ENCODE results near the gene SPOCK1. TPM values are rescaled to one million over a fixed set of nuclear protein-coding genes. Genes with fewer than 3 reads are reported as not detected.

Gene SPOCK1
- total and polyA plus RNA-seq, 2 experiments from 2014 or later: 4.1 to 14.0 TPM

DNA sequence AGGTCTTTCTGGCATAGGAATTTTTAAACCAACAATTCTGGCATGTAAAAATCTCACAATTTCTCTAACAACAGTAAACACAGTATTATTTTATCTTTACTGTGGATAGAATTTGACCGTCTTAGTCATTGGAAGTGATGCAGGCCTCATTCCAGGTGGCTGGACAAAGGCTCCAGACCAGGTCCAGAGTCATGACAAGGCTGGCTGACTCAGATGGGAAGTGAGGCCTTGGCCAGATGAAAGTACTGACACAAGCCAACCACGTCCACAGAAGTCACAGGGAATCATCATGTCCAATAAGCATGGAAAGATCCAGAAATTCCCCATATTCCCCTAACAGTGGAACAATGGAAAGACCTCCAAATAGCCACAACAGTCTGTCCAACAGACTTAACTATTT is 12.4 kb downstream of the SPOCK1 start:
- H3K27ac ChIP-seq: no peak overlapping the region
- DNase-seq (ENCODE audit: low read depth in 1 of 2, low spot score in 1 of 2): peak in 1 of 2 donors; percentile 38
- H3K4me1 ChIP-seq (ENCODE audit: low read depth): no peaks in the 10 kb centered on the region
- TF ChIP-seq, protein P1, sequence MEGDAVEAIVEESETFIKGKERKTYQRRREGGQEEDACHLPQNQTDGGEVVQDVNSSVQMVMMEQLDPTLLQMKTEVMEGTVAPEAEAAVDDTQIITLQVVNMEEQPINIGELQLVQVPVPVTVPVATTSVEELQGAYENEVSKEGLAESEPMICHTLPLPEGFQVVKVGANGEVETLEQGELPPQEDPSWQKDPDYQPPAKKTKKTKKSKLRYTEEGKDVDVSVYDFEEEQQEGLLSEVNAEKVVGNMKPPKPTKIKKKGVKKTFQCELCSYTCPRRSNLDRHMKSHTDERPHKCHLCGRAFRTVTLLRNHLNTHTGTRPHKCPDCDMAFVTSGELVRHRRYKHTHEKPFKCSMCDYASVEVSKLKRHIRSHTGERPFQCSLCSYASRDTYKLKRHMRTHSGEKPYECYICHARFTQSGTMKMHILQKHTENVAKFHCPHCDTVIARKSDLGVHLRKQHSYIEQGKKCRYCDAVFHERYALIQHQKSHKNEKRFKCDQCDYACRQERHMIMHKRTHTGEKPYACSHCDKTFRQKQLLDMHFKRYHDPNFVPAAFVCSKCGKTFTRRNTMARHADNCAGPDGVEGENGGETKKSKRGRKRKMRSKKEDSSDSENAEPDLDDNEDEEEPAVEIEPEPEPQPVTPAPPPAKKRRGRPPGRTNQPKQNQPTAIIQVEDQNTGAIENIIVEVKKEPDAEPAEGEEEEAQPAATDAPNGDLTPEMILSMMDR (IDR thresholded peaks at IDR 0.05; ENCODE audit: low read depth, low read length): no peak
- no peak overlapping the region for H3K4me3 ChIP-seq
- H3K27me3 ChIP-seq: no peaks in the 10 kb centered on the region
- no peaks in the 10 kb centered on the region for H3K36me3 ChIP-seq
- H3K9me3 ChIP-seq (ENCODE audit: low read depth): no peaks in the 10 kb centered on the region

DNA sequence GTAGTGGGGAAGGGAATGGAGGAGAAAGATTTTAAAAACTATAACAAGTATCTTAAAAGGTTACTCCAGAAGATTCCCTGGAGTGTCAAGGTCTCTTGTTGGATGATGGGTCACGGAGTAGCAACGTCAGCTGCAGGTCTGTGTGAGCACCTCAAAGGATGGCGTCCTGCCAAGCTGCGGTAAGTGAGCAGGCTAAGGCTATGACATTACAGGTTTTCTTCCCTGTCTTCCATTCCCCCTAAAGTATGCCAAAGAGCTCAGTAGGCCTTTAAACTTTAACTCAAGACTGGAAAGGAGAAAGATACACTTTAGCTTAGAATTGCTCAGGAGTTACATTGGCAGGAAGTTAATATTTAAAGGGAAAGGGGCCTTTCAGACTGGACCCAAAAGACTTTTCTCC is 17.5 kb downstream of the SPOCK1 start:
- Histone ChIP-seq H3K27ac (no peak overlapping the region), H3K36me3 (no peaks in the 10 kb centered on the region), H3K27me3 (no peaks in the 10 kb centered on the region), H3K9me3 (ENCODE audit: low read depth) (no peaks in the 10 kb centered on the region), H3K4me3 (no peak overlapping the region), H3K4me1 (ENCODE audit: low read depth) (peaks cover 14% of the 10 kb centered on the region)
- no peak for DNase-seq (ENCODE audit: low read depth in 1 of 2, low spot score in 1 of 2)
- TF ChIP-seq, protein P1 (IDR thresholded peaks at IDR 0.05; ENCODE audit: low read depth, low read length): no peak

DNA sequence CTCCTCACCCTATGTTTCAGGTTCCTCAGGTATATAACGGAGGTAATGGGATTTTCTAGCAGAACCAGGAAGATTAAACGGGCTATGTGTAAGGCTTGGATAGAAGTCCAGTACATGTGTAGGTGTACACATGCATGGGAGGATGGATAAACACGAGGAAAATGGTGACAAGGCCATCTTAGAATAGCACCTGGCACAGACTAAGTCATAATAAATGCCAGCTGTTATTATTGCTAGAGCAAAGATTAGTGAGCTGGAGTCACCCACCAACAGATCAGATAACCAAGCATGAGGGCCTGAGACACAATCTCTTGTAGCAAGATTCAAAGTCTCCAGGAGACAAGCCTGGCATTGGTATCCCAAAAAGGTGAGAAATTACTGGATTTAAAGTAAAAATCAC is 21.1 kb downstream of the SPOCK1 start:
- no peak for DNase-seq (ENCODE audit: low read depth in 1 of 2, low spot score in 1 of 2)
- Histone ChIP-seq H3K27me3 (peaks cover 2% of the 10 kb centered on the region), H3K9me3 (ENCODE audit: low read depth) (no peaks in the 10 kb centered on the region), H3K36me3 (no peaks in the 10 kb centered on the region), H3K4me1 (ENCODE audit: low read depth) (peaks cover 14% of the 10 kb centered on the region), H3K4me3 (no peak overlapping the region), H3K27ac (no peak overlapping the region)
- TF ChIP-seq, protein P1 (IDR thresholded peaks at IDR 0.05; ENCODE audit: low read depth, low read length): no peak

DNA sequence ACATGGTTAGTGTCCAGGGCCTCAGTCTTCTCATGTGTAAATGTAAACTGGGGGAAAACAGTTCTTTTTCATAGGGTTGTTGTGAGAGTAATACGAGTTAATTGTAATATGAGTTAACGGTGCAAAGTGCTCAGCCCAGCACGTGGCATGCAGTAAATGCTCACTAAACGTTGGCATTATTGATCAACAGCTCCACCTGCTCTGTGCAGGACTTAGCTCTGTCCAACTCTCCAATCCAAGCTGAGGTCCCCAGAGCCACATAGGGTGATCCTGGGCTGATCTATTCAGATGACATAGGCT is 28.3 kb downstream of the SPOCK1 start:
- H3K27me3 ChIP-seq: peaks cover 3% of the 10 kb centered on the region
- no peaks in the 10 kb centered on the region for H3K36me3 ChIP-seq
- no peaks in the 10 kb centered on the region for H3K9me3 ChIP-seq (ENCODE audit: low read depth)
- TF ChIP-seq, protein P1 (IDR thresholded peaks at IDR 0.05; ENCODE audit: low read depth, low read length): no peak
- no peak overlapping the region for H3K4me3 ChIP-seq
- DNase-seq (ENCODE audit: low read depth in 1 of 2, low spot score in 1 of 2): no peak
- H3K4me1 ChIP-seq (ENCODE audit: low read depth): no peaks in the 10 kb centered on the region
- H3K27ac ChIP-seq: no peak overlapping the region

DNA sequence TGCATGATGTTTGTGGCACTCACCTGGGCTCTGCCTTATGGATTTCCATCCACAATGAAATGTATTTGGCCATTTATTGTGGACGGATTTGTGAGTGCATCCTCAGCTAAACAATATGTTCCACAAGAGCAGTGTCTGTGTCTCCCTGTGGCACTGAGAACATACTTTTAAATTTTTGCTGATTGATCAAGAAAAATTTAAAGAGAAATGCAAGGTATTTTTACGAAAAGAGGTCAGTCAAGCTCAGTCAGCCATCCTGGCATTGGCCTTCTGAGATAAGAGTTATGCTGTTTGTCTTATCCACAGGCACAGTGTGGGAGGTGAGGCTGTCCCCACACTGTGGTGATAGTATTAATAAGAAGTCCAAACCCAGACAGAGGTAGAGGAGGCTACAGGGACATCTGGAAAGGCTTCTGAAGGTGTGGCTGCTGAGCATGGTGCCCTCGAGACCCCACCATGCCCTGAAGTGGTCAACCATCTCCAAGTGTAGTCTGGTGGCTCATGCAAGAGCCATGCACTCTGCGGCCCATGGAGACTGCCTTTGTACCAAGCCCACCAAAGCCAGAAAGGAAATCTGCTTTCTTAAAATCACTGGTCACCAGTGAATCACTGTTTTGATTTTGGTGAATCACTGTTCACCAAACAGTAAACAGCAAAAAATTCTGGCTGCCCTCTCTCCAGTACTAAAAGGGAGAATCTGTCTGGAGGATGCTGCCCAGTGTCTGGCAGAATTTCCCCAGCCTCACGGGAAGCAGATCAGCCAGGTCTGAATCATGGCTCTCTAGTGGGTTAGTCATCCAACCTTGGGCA is 28.8 kb downstream of the SPOCK1 start:
- TF ChIP-seq, protein P1 (IDR thresholded peaks at IDR 0.05; ENCODE audit: low read depth, low read length): no peak
- H3K27ac ChIP-seq: no peak overlapping the region
- peaks cover 3% of the 10 kb centered on the region for H3K27me3 ChIP-seq
- H3K9me3 ChIP-seq (ENCODE audit: low read depth): no peaks in the 10 kb centered on the region
- H3K4me3 ChIP-seq: no peak overlapping the region
- H3K36me3 ChIP-seq: no peaks in the 10 kb centered on the region
- H3K4me1 ChIP-seq (ENCODE audit: low read depth): no peaks in the 10 kb centered on the region
- DNase-seq (ENCODE audit: low read depth in 1 of 2, low spot score in 1 of 2): peak in 1 of 2 donors; percentile 87
